OCI-LY3 (cell line): ENCODE results near the gene ASB13.

Source experiments
- CTCF ChIP-seq: fragments of 200-600, 300-600 bp; sonication (generic); IDR thresholded peaks from 2 replicates; pipeline ENCODE4 v1.5.1; 2014; ENCODE audit warnings: antibody characterized with exemption, low read length, low read depth
- EZH2phosphoT487 ChIP-seq: fragments of 200-600 bp; shearing (Covaris generic); IDR thresholded peaks from 2 replicates; pipeline ENCODE4 v1.6.1; 2018; ENCODE audit warnings: antibody characterized with exemption, mixed run types, low read depth

GRCh38 chr10:5663692-5664427 lies 2.5 kb downstream of the ASB13 start:
- TF ChIP-seq CTCF, result no peak
- TF ChIP-seq EZH2phosphoT487, result no peak
